ENCODE results near the gene HSBP1L1.

Gene HSBP1L1

DNA sequence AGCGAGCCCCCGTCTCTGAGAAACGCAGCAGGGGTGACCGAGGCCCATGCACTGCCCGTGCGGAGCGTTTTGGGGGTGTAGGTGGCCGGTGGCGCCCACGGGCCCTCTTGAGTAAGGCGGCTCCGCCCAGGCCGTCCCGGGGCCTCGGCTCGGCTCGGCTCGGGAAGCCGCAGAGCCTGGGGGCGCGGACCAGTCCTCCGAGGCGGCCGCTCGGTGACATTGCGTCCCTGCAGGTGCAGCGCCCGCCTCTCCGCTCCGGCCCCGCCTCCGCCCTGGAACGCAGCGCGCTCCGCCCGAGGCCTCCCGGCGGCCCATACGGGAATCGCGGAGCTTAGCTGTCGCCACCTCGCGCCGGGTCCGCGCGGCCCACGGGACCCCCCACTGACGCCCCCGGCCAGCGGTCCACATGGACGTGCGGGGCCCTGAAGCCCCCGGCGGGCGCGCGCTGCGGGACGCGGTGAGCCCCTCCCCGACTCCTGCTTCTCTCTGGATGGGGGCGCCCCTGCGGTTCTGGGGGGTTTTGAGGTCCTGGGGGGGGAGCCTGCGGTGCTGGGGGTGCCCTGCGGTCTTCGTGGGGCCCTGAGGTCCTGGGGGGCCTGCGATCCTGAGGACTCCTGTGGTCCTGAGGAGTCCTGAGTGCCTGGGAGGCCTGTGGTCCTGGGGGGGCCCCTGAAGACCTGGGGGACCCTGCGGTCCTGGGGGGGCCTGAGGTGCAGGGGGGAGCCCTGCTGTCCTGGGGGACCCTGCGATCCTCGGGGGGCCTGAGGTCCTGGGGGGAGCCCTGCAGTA, at the start of gene HSBP1L1:
Gene HSBP1L1, plus strand, starts transcription at position 314 of the 789 bp plus-strand sequence. Its CDS starts 93 bp downstream, at position 407.
- in situ Hi-C loops (cut with MboI; ENCODE audit: low sequenced_read_pairs): no loop called here
- H3K4me3 ChIP-seq: peak within 1 kb of the TSS; percentile 45
- no peaks in the 10 kb centered on the region for H3K27me3 ChIP-seq (ENCODE audit: low read depth)
- peak; percentile 73 to 89 for DNase-seq (ENCODE audit: low spot score in 2 of 2)
- peaks cover 15% of the 10 kb centered on the region for H3K36me3 ChIP-seq (replicated peaks)
- H3K9me3 ChIP-seq: no peaks in the 10 kb centered on the region
- peaks cover 26% of the 10 kb centered on the region for H3K4me1 ChIP-seq

DNA sequence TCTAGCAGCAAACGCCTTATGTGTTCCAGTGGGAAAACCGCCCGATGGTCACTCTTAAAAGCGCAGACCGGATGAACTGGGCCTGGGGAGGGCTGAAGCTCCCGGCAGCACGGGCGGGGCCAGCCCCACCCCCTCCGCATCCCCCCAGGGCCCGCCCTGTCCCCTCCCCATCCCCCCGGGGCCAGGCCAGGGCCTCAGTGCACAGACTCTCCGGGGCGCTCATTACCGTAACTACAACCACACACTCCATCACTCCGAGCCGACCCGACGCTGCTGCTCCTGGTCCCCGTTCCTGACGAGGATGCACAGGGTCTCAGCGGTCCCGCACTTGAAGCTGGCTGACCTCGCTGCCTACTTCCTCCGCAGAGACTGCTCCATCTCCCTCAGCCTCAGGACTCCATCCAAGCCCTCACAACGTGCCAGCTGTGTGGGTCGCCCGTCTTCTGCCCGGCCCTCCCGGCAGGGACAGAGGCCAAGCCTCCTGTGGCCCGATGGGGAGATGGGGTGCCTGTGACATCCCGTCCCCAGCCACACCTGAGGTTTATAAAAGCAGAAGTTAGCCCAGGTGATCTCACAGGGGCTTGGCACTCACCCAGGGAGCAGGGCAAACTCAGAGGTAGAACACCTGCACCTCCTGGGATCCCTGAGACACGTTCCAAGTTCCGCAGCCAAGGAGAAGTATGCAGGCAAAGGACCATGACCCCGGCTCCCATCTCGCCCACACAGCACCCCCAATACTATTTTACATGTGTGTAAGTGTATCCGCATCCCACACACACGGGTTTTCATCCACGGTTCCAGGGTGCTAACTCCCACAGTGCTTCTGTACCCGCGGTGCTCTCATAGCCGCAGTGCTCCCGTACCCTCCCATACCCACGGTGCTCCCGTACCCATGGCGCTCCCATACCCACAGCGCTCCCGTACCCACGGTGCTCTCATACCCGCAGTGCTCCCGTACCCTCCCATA, 49.0 kb upstream of the HSBP1L1 start:
- DNase-seq (ENCODE audit: low spot score in 2 of 2): no peak
- H3K4me1 ChIP-seq: no peaks in the 10 kb centered on the region
- peaks cover 22% of the 10 kb centered on the region for H3K36me3 ChIP-seq (replicated peaks)
- H3K4me3 ChIP-seq: no peak overlapping the region
- H3K27me3 ChIP-seq (ENCODE audit: low read depth): no peaks in the 10 kb centered on the region
- in situ Hi-C loops (cut with MboI; ENCODE audit: low sequenced_read_pairs): no loop called here
- H3K9me3 ChIP-seq: no peaks in the 10 kb centered on the region

DNA sequence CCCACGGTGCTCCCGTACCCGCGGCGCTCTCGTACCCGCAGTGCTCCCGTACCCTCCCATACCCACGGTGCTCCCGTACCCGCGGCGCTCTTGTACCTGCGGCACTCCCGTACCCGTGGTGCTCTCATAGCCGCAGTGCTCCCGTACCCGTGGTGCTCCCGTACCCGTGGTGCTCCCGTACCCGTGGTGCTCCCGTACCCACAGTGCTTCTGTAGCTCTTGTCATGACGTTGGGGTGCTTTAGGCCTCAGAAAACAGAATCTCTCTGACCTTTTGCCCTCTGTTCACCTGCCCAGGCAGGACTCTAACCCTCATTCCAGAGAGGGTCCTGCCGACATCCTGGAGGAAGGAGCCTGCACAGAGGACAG, 48.3 kb upstream of the HSBP1L1 start:
- no peak for DNase-seq (ENCODE audit: low spot score in 2 of 2)
- peaks cover 22% of the 10 kb centered on the region for H3K36me3 ChIP-seq (replicated peaks)
- no peaks in the 10 kb centered on the region for H3K4me1 ChIP-seq
- H3K27me3 ChIP-seq (ENCODE audit: low read depth): no peaks in the 10 kb centered on the region
- in situ Hi-C loops (cut with MboI; ENCODE audit: low sequenced_read_pairs): no loop called here
- H3K4me3 ChIP-seq: no peak overlapping the region
- H3K9me3 ChIP-seq: no peaks in the 10 kb centered on the region

DNA sequence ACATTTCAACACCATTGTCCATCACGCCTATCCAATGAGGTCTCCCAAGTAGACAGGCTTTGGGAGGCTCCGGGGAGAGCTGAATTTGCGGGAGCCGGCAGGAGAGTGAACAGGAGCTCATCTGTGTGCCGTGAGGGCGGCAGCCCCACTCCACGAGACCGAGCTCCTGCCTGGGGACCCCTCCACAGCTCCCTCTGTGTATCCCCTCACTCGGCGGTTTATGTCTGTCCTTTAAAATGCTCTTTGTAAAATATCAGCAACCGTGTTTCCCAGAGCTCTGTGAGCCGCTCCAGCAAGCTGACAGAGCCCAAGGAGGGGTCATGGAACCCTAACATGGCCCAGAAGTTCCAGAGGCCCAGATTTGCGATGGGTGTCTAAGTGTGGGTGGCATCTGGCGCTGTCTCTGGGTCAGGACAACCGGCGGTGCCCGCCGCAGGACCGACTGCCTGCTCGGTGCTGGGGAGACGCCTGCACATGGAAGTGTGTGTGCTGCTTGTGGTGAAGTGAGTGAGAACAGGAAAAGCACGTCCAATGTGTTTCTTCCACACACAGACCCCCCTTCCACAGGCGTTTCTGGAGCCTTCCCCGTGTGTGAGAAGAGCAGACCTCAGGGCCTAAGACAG, 47.8 kb upstream of the HSBP1L1 start:
- Histone ChIP-seq H3K36me3 (replicated peaks) (peaks cover 22% of the 10 kb centered on the region), H3K4me1 (no peaks in the 10 kb centered on the region), H3K4me3 (no peak overlapping the region), H3K9me3 (no peaks in the 10 kb centered on the region), H3K27me3 (ENCODE audit: low read depth) (no peaks in the 10 kb centered on the region)
- in situ Hi-C loops (cut with MboI; ENCODE audit: low sequenced_read_pairs): no loop called here
- no peak for DNase-seq (ENCODE audit: low spot score in 2 of 2)

DNA sequence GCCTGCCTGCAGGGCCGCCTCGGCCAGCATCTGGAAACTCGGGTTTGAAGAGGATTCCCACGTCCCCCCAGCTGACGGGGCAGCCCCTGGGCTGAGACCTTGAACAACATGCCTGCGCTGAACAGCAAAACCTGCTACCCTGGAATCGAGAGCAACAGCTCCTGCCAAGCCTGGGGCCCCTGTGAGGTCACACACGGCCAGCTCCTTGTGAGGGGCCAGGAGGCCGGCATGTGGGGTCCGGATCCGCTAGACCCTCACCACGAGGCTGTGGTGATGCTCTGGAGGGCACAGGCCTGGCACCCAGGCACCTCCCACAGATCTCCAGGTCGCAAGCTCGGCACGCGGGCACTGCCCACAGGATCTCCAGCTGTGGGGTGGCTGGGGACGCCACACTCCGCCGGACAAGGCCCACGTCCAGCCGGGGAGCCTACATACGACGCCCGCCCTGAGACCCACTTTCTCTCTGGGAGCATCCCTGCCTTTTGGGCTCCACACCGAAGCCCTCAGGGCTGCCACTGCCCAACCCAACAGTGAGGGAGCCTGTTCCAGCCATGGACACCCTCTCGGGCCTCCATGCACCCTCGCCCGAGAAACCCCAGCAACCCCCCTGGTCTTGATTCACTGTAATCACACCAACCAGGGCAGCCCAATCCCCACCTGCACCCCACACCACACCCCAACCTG, 47.1 kb upstream of the HSBP1L1 start:
- no peak for DNase-seq (ENCODE audit: low spot score in 2 of 2)
- Histone ChIP-seq H3K36me3 (replicated peaks) (peaks cover 22% of the 10 kb centered on the region), H3K9me3 (no peaks in the 10 kb centered on the region), H3K4me3 (no peak overlapping the region), H3K4me1 (no peaks in the 10 kb centered on the region), H3K27me3 (ENCODE audit: low read depth) (no peaks in the 10 kb centered on the region)
- in situ Hi-C loops (cut with MboI; ENCODE audit: low sequenced_read_pairs): no loop called here

DNA sequence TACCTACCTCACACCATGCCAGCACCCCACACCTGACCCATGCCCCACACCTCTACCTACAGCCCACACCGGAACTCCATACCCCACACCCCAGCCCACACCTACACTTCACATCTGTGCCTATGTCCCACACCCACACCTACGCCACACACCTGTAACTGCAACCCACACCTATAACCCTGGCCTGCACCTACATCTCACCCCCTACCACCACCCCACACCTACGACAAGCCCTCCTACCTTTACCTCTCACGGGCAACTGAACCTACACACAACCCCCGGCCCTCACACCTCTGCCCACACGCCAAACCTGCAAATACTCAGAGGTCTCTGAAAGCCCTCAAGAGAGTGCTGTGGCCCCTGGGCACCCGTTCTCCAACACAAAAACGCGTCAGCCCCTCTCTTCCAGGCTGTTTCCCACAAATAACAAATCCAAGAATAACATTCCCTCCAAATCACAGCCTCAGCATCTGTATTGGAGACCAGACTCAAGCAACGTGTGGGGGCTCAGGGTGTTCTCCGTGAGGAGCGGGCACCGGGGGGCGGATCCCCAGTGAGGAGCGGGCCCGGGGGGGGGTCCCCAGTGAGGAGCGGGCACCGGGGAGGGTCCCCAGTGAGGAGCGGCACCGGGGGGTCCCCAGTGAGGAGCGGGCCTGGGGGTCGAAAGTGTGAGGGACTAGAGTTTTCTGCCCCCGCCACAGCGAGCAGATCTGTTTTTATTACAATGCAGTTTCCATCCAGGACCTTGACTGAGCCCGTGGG, 46.4 kb upstream of the HSBP1L1 start:
- no peaks in the 10 kb centered on the region for H3K9me3 ChIP-seq
- no peaks in the 10 kb centered on the region for H3K27me3 ChIP-seq (ENCODE audit: low read depth)
- no peak overlapping the region for H3K4me3 ChIP-seq
- no peaks in the 10 kb centered on the region for H3K4me1 ChIP-seq
- no peak for DNase-seq (ENCODE audit: low spot score in 2 of 2)
- H3K36me3 ChIP-seq (replicated peaks): peaks cover 22% of the 10 kb centered on the region
- in situ Hi-C loops (cut with MboI; ENCODE audit: low sequenced_read_pairs): no loop called here

DNA sequence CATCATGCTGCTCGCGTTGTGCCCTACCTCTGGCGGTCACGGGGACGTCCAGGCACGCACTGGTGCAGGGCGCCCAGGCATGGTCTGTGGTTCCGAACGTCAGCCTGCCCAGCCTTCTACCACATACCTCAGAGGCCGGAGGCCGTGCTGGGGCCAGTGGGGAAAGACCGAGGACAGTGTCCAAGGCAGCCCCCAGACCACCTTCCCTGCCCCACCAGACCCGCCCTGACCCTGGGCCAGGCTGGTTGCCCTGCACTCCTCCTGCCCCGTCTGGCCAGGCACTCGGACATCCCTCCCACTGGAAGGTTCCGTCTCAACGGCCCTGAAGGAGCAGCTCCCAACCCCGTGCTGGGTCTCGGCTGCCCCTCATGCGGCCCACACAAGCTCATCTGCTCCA, 45.8 kb upstream of the HSBP1L1 start:
- Histone ChIP-seq H3K9me3 (no peaks in the 10 kb centered on the region), H3K4me3 (no peak overlapping the region), H3K4me1 (no peaks in the 10 kb centered on the region), H3K36me3 (replicated peaks) (peaks cover 22% of the 10 kb centered on the region), H3K27me3 (ENCODE audit: low read depth) (no peaks in the 10 kb centered on the region)
- in situ Hi-C loops (cut with MboI; ENCODE audit: low sequenced_read_pairs): no loop called here
- DNase-seq (ENCODE audit: low spot score in 2 of 2): no peak

DNA sequence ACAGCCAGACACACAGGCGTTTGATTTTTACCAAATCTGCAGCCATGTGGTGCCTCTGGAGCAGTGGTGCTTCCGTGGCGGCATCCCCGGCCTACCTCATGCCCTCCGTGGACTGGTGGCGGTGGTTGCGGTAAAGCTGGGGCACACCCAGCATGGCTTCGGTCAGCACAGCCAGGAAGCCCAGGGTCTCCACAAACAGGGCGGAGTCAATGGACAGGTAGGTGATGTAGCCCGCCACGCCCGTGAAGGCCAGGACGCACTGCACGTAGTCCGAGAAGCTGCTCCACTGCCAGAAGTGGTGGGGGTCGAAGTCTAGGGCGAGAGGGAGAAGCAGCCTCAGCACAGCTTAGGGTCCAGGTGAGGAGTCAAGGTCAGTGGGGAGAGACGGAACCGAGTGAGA, 45.4 kb upstream of the HSBP1L1 start:
- no peaks in the 10 kb centered on the region for H3K27me3 ChIP-seq (ENCODE audit: low read depth)
- no peak overlapping the region for H3K4me3 ChIP-seq
- no peaks in the 10 kb centered on the region for H3K4me1 ChIP-seq
- in situ Hi-C loops (cut with MboI; ENCODE audit: low sequenced_read_pairs): no loop called here
- peaks cover 22% of the 10 kb centered on the region for H3K36me3 ChIP-seq (replicated peaks)
- no peaks in the 10 kb centered on the region for H3K9me3 ChIP-seq
- DNase-seq (ENCODE audit: low spot score in 2 of 2): no peak

DNA sequence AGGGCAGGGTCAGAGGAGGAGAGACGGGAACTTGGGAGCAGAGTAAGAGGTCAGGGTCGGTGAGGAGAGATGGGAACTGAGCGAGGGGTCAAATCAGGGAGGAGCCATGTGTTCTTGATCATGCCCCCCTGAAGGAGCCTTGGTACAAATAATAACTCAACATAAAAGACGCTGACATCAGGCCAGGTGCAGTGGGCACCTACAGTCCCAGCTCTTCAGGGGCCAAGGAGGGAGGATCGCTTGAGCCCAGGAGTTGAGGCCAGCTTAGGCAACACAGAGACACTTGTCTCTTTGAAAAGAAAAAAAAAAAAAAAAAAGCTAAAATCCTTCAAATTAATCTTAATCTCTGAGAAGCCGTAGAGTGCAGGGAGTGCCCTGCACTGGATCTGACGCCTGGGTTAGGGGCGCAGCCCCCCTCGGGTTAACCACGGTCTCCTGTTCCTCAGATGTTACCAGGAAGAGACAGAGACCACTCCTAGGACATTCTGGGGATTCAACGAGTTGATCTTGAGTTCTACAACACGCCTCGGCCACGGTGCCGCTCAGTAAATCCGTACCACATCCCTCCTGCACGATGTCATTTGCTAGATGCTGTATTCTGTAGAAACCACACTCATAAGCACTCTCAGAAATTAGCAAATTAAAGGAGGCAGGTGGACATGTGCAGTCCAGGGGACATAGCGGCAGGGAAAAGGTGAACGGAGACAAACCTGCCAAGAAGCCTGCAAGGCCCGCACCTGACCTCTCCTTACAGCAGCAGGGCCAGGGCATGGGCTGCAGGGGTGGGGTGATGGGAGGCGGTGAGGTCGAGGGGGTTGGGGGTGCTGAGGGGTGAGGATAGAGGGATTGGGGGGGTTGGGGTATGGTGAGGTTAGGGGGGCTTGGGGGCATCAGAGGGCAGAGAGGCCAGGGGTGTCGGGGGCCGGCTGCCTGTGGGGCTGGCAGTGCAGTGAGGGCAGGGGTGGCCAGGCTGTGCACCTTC, 42.2 kb upstream of the HSBP1L1 start:
- peak in 1 of 2 experiments; percentile 3 for DNase-seq (ENCODE audit: low spot score in 2 of 2)
- no peaks in the 10 kb centered on the region for H3K9me3 ChIP-seq
- H3K4me3 ChIP-seq: no peak overlapping the region
- H3K4me1 ChIP-seq: no peaks in the 10 kb centered on the region
- in situ Hi-C loops (cut with MboI; ENCODE audit: low sequenced_read_pairs): no loop called here
- H3K36me3 ChIP-seq (replicated peaks): peaks cover 13% of the 10 kb centered on the region
- H3K27me3 ChIP-seq (ENCODE audit: low read depth): no peaks in the 10 kb centered on the region

DNA sequence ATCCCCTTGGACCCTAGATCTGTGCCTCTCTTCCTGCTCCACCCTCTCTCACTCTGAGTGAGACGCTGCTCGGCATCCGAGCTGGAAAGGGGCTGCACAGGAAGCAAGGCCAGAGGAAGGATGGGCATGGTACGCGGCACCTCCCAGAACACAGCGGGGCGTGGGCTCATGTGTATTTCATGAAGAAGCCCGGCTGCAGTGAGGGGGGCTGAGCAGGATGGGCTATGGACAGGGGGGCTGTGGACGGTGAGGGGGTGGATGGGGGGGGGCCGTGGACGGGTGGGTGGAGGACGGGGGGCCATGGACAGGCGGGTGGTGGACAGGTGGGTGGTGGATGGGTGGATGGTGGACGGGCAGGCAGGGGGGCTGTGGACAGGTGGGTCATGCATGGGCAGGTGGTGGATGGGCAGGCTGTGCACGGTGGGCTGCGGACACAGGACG, 41.5 kb upstream of the HSBP1L1 start:
- Histone ChIP-seq H3K27me3 (ENCODE audit: low read depth) (no peaks in the 10 kb centered on the region), H3K4me1 (no peaks in the 10 kb centered on the region), H3K36me3 (replicated peaks) (peaks cover 10% of the 10 kb centered on the region), H3K9me3 (no peaks in the 10 kb centered on the region), H3K4me3 (no peak overlapping the region)
- peak in 1 of 2 experiments; percentile 5 for DNase-seq (ENCODE audit: low spot score in 2 of 2)
- in situ Hi-C loops (cut with MboI; ENCODE audit: low sequenced_read_pairs): no loop called here

DNA sequence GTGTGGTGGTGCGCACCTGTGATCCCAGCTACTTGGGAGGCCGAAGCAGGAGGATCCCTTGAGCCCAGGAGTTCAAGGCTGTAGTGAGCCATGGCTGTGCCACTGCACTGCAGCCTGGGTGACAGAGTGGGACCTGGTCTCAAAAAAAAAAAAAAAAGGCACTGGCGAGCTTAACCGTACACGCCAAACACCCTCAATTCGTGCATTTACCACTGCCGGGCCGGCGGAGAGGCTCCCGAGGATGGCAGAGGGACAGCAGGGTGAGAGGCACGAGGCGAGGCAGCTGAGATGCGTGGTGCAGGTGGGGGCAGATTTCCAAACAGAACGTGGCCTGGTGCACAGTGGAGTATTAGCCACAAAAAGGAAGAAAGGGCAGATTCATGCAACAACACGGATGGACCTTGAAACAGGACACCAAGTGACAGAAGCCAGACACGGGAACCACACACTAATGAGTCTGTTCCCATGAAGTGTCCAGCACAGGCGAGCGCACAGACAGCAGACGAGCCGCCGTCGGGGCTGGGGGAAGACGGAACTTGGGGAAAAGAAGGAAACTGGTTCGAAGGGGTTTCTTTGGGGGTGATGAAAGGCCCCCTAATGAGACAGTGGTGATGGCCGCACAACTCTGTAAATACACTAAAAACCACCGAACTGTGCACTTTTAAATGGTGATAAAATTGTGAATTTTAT, 40.4 kb upstream of the HSBP1L1 start:
- Histone ChIP-seq H3K27me3 (ENCODE audit: low read depth) (no peaks in the 10 kb centered on the region), H3K4me1 (no peaks in the 10 kb centered on the region), H3K9me3 (no peaks in the 10 kb centered on the region), H3K4me3 (no peak overlapping the region), H3K36me3 (replicated peaks) (peaks cover 4% of the 10 kb centered on the region; the same call in 1 of the 2 replicates)
- peak in 1 of 2 experiments; percentile 2 for DNase-seq (ENCODE audit: low spot score in 2 of 2)
- in situ Hi-C loops (cut with MboI; ENCODE audit: low sequenced_read_pairs): no loop called here
